SK-N-SH (cell line): Measurements from ENCODE around the gene GLIS2. TPM values are rescaled to one million over a fixed set of nuclear protein-coding genes. Genes with fewer than 3 reads are reported as not detected.
A peak's percentile ranks its signal among the peaks of the same experiment; 100 is the strongest.

Experiments used
- CTCF ChIA-PET: fragments of 300-600, 350-600 bp; formaldehyde crosslinking; extraction: SDS; loops from one replicate; lab custom pipeline; 2021; lab: Yijun Ruan, JAX
- POLR2A ChIA-PET: fragments of 350-600 bp; sonication (Branson Sonifier 250); formaldehyde crosslinking; extraction: SDS; loops from one replicate; lab custom pipeline; 2020; ENCODE audit warnings: antibody characterized with exemption, inconsistent platforms; lab: Yijun Ruan, JAX
- DNase-seq: peaks from one replicate; pipeline ENCODE4 v3.0.0; 2012
- H2AFZ ChIP-seq: fragments of 200-600 bp; sonication (generic); 2 replicates; pipeline ENCODE4 v1.8.1; 2016; ENCODE audit warnings: antibody characterized with exemption, mild to moderate bottlenecking, low read depth
- H3F3A ChIP-seq: fragments of 200-600 bp; sonication (generic); replicated peaks from 2 replicates; pipeline ENCODE3; 2016; ENCODE audit warnings: antibody characterized with exemption, mild to moderate bottlenecking; ENCODE audit not compliant: insufficient read depth
- H3K27ac ChIP-seq, 2 experiments: fragments of 200-500 bp in 1 of 2; fragments of 200-600 bp in 1 of 2; sonication (Bioruptor generic) in 1 of 2; sonication (generic), shearing (Covaris generic) in 1 of 2; 2 replicates each; pipeline versions ENCODE4 v1.5.1 to v1.6.1; 2014 to 2016; ENCODE audit warnings: low read depth in 2 of 2, inconsistent platforms in 1 of 2, low read length in 1 of 2, mild to moderate bottlenecking in 1 of 2, mixed read lengths in 1 of 2
- H3K27me3 ChIP-seq: fragments of 200-600 bp; sonication (generic), shearing (Covaris generic); 2 replicates; pipeline ENCODE4 v1.6.1; 2016; ENCODE audit warnings: mixed run types; ENCODE audit not compliant: insufficient read depth
- H3K36me3 ChIP-seq, 2 experiments: fragments of 200-500 bp in 1 of 2; fragments of 200-600 bp in 1 of 2; sonication (Bioruptor generic) in 1 of 2; sonication (generic) in 1 of 2; replicated peaks in 1 of 2; 2 replicates each; pipeline versions ENCODE3 to v1.5.1; 2014 to 2016; ENCODE audit warnings: low read length in 1 of 2, mild to moderate bottlenecking in 1 of 2; ENCODE audit not compliant: insufficient read depth in 2 of 2, control insufficient read depth in 1 of 2
- H3K4me1 ChIP-seq, 2 experiments: fragments of 200-500 bp in 1 of 2; fragments of 200-600 bp in 1 of 2; sonication (Bioruptor generic) in 1 of 2; sonication (generic), shearing (Covaris generic) in 1 of 2; 2 replicates each; pipeline versions ENCODE4 v1.5.1 to v1.6.1; 2014 to 2016; ENCODE audit warnings: low read depth in 1 of 2, low read length in 1 of 2, mixed run types in 1 of 2; ENCODE audit not compliant: insufficient read depth in 2 of 2, control insufficient read depth in 1 of 2
- H3K4me2 ChIP-seq: fragments of 200-600 bp; sonication (generic), shearing (Covaris generic); 2 replicates; pipeline ENCODE4 v1.6.1; 2017; ENCODE audit warnings: mixed run types
- H3K4me3 ChIP-seq, 2 experiments: fragments of 200-500 bp in 1 of 2; fragments of 200-600 bp in 1 of 2; sonication (Bioruptor generic) in 1 of 2; sonication (generic), shearing (Covaris generic) in 1 of 2; 2 replicates each; pipeline versions ENCODE4 v1.5.1 to v1.8.1; 2014 to 2016; ENCODE audit warnings: low read depth in 2 of 2, inconsistent platforms in 1 of 2, low read length in 1 of 2, mild to moderate bottlenecking in 1 of 2, mixed read lengths in 1 of 2, moderate library complexity in 1 of 2
- H3K79me2 ChIP-seq: fragments of 200-600 bp; sonication (generic); 2 replicates; pipeline ENCODE4 v1.8.1; 2017; ENCODE audit warnings: mild to moderate bottlenecking; ENCODE audit not compliant: insufficient read depth
- H3K9ac ChIP-seq: fragments of 200-600 bp; sonication (generic); 2 replicates; pipeline ENCODE4 v1.6.1; 2017; ENCODE audit warnings: mixed run types
- H3K9me2 ChIP-seq: fragments of 200-600 bp; sonication (generic); 2 replicates; pipeline ENCODE4 v1.6.1; 2017; ENCODE audit warnings: mixed run types
- H3K9me3 ChIP-seq: fragments of 200-600 bp; sonication (generic); 2 replicates; pipeline ENCODE4 v1.6.1; 2017; ENCODE audit warnings: mixed run types, mild to moderate bottlenecking, moderate library complexity
- H4K20me1 ChIP-seq: fragments of 200-600 bp; sonication (generic); 2 replicates; pipeline ENCODE4 v1.6.1; 2017; ENCODE audit warnings: mild to moderate bottlenecking, mixed run types; ENCODE audit not compliant: insufficient read depth
- CTCF ChIP-seq: fragments of 200-600 bp; sonication (generic); IDR thresholded peaks from 2 replicates; pipeline ENCODE4 v1.6.1; 2017; ENCODE audit warnings: antibody characterized with exemption, mild to moderate bottlenecking, moderate library complexity
- IRF3 ChIP-seq: fragments of 150-350 bp; IDR thresholded peaks from 2 replicates; pipeline ENCODE4 v1.6.1; 2016; ENCODE audit warnings: mild to moderate bottlenecking, low read depth, low read length
- MXI1 ChIP-seq: IDR thresholded peaks from 2 replicates; pipeline ENCODE4 v1.6.1; 2012; ENCODE audit warnings: mild to moderate bottlenecking, low read depth, low read length, improper control_type of control experiment
- NRF1 ChIP-seq: IDR thresholded peaks from 2 replicates; pipeline ENCODE4 v1.6.1; 2012; ENCODE audit warnings: low read depth, mild to moderate bottlenecking, low read length
- PBX3 ChIP-seq: IDR thresholded peaks from 2 replicates; pipeline ENCODE4; 2012
- RXRA ChIP-seq: IDR thresholded peaks from 2 replicates; pipeline ENCODE4 v1.4.0; 2012; ENCODE audit warnings: low read depth, mild to moderate bottlenecking, borderline replicate concordance
- WGBS: methylation state at CpG from one replicate; pipeline ENCODE4 v1.1.6; 2017; ENCODE audit warnings: low lambda C conversion rate; 5-methylcytosine and 5-hydroxymethylcytosine counted together
- polyA plus RNA-seq, 3 experiments: library from polyadenylated mRNA; depleted of rRNA; stranded (reverse); fragments of >200 nt; gene quantifications; 2 replicates each; pipeline ENCODE4 v1.2.3, GENCODE V29; 2012

The GLIS2 gene
- polyA plus RNA-seq, 1 of the 3 experiments (the other 2 are of a cell fraction), result 6.5 TPM

- no peak for TF ChIP-seq IRF3
- no peak for TF ChIP-seq NRF1
- no peak for TF ChIP-seq RXRA
Observed at GRCh38 chr16:4309102-4309832, 6.6 kb upstream of the GLIS2 start (continued).

GRCh38 chr16:4309833-4310266 is 6.0 kb upstream of the GLIS2 start:
- DNase-seq, result no peak
- Histone ChIP-seq H2AFZ (no peak overlapping the region), H4K20me1 (no peaks in the 10 kb centered on the region), H3K9me3 (no peaks in the 10 kb centered on the region), H3K36me3 (no peaks in the 10 kb centered on the region), H3K9me2 (no peaks in the 10 kb centered on the region), H3K4me1 (peaks cover 0 to 17% of the 10 kb centered on the region in 2 experiments; a peak in 1 of 4 replicates), H3K4me3 (no peak overlapping the region; a peak in 1 of 4 replicates), H3K9ac (no peak overlapping the region), H3K27ac (no peak overlapping the region), H3F3A (peaks cover 13% of the 10 kb centered on the region), H3K27me3 (no peaks in the 10 kb centered on the region), H3K4me2 (no peak overlapping the region), H3K79me2 (peaks cover 1% of the 10 kb centered on the region; the same call in 1 of the 2 replicates)
- 69% methylated on average over 7 of the region's 11 CpGs for WGBS
- POLR2A ChIA-PET, result interaction anchor here (0.7 kb wide), 1 partner anchor 15 kb away, joined by 3 read pairs; no protein-coding TSS in a partner anchor
- TF ChIP-seq PBX3 (no peak), CTCF (peak; percentile 43), MXI1 (no peak)
- CTCF ChIA-PET, result interaction anchor here (1.3 to 2.7 kb wide), 8 partner anchors 11 to 92 kb away, joined by 3 to 14 read pairs (median 8); partner anchors contain the start of gene TFAP4
